DOHH2 (cell line): ENCODE results near the gene LDLR.

Source experiments
- H3F3A ChIP-seq: fragments of 200-600 bp; sonication (generic), shearing (Covaris generic); 2 replicates; pipeline ENCODE4 v1.6.0; 2016; ENCODE audit warnings: antibody characterized with exemption, mild to moderate bottlenecking; ENCODE audit not compliant: control insufficient read depth, insufficient read depth
- H3K27ac ChIP-seq: fragments of 200-600 bp; sonication (generic); 2 replicates; pipeline ENCODE4 v1.5.1; 2014; ENCODE audit warnings: low read depth, mild to moderate bottlenecking, low read length, moderate library complexity
- H3K27me3 ChIP-seq: fragments of 200-600 bp; sonication (generic); 2 replicates; pipeline ENCODE4 v1.6.1; 2014; ENCODE audit warnings: mild to moderate bottlenecking, low read length, mixed read lengths; ENCODE audit not compliant: control insufficient read depth
- H3K36me3 ChIP-seq: fragments of 200-600 bp; sonication (generic); 2 replicates; pipeline ENCODE4 v1.6.1; 2014; ENCODE audit warnings: mild to moderate bottlenecking, low read length, moderate library complexity, mixed read lengths; ENCODE audit not compliant: control insufficient read depth
- H3K4me1 ChIP-seq: fragments of 200-600 bp; sonication (generic); 2 replicates; pipeline ENCODE4 v1.6.1; 2014; ENCODE audit warnings: mild to moderate bottlenecking, low read length, mixed read lengths; ENCODE audit not compliant: control insufficient read depth
- H3K4me2 ChIP-seq: fragments of 200-600 bp; sonication (generic); 2 replicates; pipeline ENCODE4 v1.6.0; 2014; ENCODE audit warnings: mild to moderate bottlenecking, low read length, moderate library complexity
- H3K4me3 ChIP-seq: fragments of 200-600 bp; sonication (generic); 2 replicates; pipeline ENCODE4 v1.5.1; 2014; ENCODE audit warnings: mild to moderate bottlenecking, low read length, mixed read lengths
- H3K79me2 ChIP-seq: fragments of 200-600 bp; sonication (generic); 2 replicates; pipeline ENCODE4 v1.6.1; 2014; ENCODE audit warnings: mild to moderate bottlenecking, low read length, mixed read lengths; ENCODE audit not compliant: control insufficient read depth
- H3K9me2 ChIP-seq: fragments of 200-600 bp; sonication (generic); replicated peaks from 2 replicates; pipeline ENCODE4 v1.6.1; 2014; ENCODE audit warnings: mild to moderate bottlenecking, low read length, mixed read lengths; ENCODE audit not compliant: control insufficient read depth
- H3K9me3 ChIP-seq: fragments of 200-600 bp; sonication (generic); 2 replicates; pipeline ENCODE4 v1.6.1; 2014; ENCODE audit warnings: antibody characterized with exemption, low read length, mixed read lengths; ENCODE audit not compliant: control insufficient read depth, insufficient read depth
- H4K20me1 ChIP-seq: fragments of 200-600 bp; sonication (generic); 2 replicates; pipeline ENCODE4 v1.6.0; 2014; ENCODE audit warnings: low read depth, mild to moderate bottlenecking, antibody characterized with exemption, low read length, moderate library complexity; ENCODE audit not compliant: control insufficient read depth, insufficient read depth
- EZH2phosphoT487 ChIP-seq: fragments of 200-600 bp; sonication (generic); IDR thresholded peaks from 2 replicates; pipeline ENCODE4 v1.6.1; 2017; ENCODE audit warnings: borderline replicate concordance, mild to moderate bottlenecking, antibody characterized with exemption, low read length, moderate library complexity, mixed read lengths
- TF ChIP-seq, protein P1 (sequence below): fragments of 200-600 bp; sonication (generic); IDR thresholded peaks from one replicate; pipeline ENCODE4 v1.5.1; 2014; ENCODE audit warnings: antibody characterized with exemption, mild to moderate bottlenecking, low read depth, low read length; ENCODE audit not compliant: poor library complexity, severe bottlenecking

LDLR gene

DNA sequence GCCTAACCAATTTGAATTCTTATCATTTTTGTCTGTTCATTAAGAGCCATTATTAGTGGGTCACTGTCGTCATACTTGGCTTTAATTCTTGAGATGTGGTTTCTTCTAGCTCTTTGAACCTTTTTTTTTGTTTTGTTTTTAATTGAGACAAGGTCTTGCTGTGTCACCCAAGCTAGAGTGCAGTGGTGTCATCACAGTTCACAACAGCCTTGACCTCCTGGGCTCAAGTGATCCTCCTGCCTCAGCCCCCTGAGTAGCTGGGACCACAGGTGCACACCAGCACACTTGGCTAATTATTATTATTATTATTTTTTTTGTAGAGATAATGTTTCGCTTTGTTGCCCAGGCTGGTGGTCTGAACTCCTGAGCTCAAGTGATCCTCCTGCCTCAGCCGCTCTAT, 25.8 kb upstream of the LDLR start:
- Histone ChIP-seq H3K79me2 (no peaks in the 10 kb centered on the region), H3K9me3 (no peaks in the 10 kb centered on the region), H3K36me3 (peaks cover 69% of the 10 kb centered on the region), H3K27ac (no peak overlapping the region), H3F3A (no peaks in the 10 kb centered on the region), H4K20me1 (no peaks in the 10 kb centered on the region), H3K27me3 (no peaks in the 10 kb centered on the region), H3K9me2 (no peaks in the 10 kb centered on the region), H3K4me3 (no peak overlapping the region), H3K4me2 (no peak overlapping the region), H3K4me1 (no peaks in the 10 kb centered on the region)
- TF ChIP-seq, protein P1, sequence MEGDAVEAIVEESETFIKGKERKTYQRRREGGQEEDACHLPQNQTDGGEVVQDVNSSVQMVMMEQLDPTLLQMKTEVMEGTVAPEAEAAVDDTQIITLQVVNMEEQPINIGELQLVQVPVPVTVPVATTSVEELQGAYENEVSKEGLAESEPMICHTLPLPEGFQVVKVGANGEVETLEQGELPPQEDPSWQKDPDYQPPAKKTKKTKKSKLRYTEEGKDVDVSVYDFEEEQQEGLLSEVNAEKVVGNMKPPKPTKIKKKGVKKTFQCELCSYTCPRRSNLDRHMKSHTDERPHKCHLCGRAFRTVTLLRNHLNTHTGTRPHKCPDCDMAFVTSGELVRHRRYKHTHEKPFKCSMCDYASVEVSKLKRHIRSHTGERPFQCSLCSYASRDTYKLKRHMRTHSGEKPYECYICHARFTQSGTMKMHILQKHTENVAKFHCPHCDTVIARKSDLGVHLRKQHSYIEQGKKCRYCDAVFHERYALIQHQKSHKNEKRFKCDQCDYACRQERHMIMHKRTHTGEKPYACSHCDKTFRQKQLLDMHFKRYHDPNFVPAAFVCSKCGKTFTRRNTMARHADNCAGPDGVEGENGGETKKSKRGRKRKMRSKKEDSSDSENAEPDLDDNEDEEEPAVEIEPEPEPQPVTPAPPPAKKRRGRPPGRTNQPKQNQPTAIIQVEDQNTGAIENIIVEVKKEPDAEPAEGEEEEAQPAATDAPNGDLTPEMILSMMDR, result no peak
- TF ChIP-seq EZH2phosphoT487, result no peak

DNA sequence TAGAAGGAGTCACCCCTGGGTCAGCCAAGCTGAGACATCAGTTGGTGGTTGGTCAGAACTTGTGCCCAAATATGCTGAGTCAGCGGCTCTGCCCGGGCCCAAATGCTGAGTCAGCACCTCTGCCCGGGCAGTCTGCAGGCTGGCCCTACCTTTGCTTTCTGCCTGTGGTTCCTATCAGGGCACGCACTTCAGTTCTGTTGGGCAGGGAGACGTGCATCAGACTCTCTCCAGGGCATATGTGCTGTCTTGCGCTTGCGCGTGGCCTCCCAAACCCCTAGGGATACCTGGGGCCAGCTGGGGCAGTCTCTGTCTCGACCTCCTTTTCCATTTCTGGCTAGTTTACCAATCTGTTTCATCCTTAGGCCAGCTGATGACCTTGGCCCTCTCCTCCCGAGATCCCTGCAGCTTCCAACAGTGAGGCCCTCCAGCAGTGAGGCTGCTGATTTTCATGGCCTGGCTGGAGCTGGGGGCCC, 24.4 kb upstream of the LDLR start:
- Histone ChIP-seq H3K79me2 (no peaks in the 10 kb centered on the region), H3K9me3 (no peaks in the 10 kb centered on the region), H3K4me1 (peaks cover 10% of the 10 kb centered on the region), H4K20me1 (no peaks in the 10 kb centered on the region), H3K27me3 (no peaks in the 10 kb centered on the region), H3F3A (peaks cover under 1% of the 10 kb centered on the region; the same call in 1 of the 2 replicates), H3K27ac (no peak overlapping the region), H3K4me3 (no peak overlapping the region), H3K4me2 (no peak overlapping the region), H3K36me3 (peaks cover 54% of the 10 kb centered on the region), H3K9me2 (no peaks in the 10 kb centered on the region)
- TF ChIP-seq, protein P1, result no peak
- TF ChIP-seq EZH2phosphoT487, result no peak

DNA sequence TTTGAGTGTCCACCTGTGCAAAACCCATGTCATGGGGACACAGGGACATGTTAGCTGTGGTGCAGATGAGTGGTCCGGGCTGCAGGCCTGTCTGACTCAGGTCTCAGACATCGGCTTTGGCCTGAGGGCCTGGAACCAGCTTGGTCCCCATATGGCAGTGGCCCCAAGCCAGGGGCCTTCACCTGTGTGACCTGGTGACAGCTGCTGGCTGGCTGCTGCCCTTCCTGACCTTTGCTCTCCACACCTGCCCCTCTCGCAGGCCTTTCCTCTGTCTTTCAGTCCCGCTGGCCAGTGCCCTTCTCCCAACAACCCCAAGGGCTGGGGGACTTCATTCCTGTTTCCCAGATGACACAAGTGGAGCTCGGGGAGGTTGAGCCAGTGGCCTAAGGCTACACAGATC, 22.9 kb upstream of the LDLR start:
- TF ChIP-seq, protein P1, result no peak
- no peak for TF ChIP-seq EZH2phosphoT487
- Histone ChIP-seq H3K27ac (no peak overlapping the region), H3K36me3 (peaks cover 44% of the 10 kb centered on the region), H3K9me2 (no peaks in the 10 kb centered on the region), H3K4me2 (no peak overlapping the region), H3K27me3 (no peaks in the 10 kb centered on the region), H3F3A (peaks cover 5% of the 10 kb centered on the region; the same call in 1 of the 2 replicates), H4K20me1 (no peaks in the 10 kb centered on the region), H3K4me3 (no peak overlapping the region), H3K79me2 (no peaks in the 10 kb centered on the region), H3K4me1 (peaks cover 14% of the 10 kb centered on the region), H3K9me3 (no peaks in the 10 kb centered on the region)
